Subcutaneous abdominal adipose tissue (tissue), 5 donors: ENCODE measurements around the gene PGAM5.

Experiments used
- H3K27ac ChIP-seq: one replicate; pipeline ENCODE4 v1.7.0; 2013; ENCODE audit warnings: low read depth, mild to moderate bottlenecking, inconsistent platforms, low read length, moderate library complexity
- H3K27me3 ChIP-seq, 5 donors: one replicate each; pipeline ENCODE4 v1.7.0; 2013; ENCODE audit warnings: low read length in 5 of 5, inconsistent platforms in 1 of 5; ENCODE audit not compliant: control insufficient read depth in 5 of 5, insufficient read depth in 4 of 5
- H3K36me3 ChIP-seq, 5 donors: one replicate each; pipeline ENCODE4 v1.7.0; 2013; ENCODE audit warnings: low read length in 5 of 5; ENCODE audit not compliant: control insufficient read depth in 5 of 5, insufficient read depth in 5 of 5
- H3K4me1 ChIP-seq, 5 donors: one replicate each; pipeline ENCODE4 v1.7.0; 2013; ENCODE audit warnings: low read length in 5 of 5, mild to moderate bottlenecking in 3 of 5, moderate library complexity in 1 of 5; ENCODE audit not compliant: control insufficient read depth in 5 of 5, insufficient read depth in 5 of 5
- H3K4me3 ChIP-seq, 5 donors: one replicate each; pipeline ENCODE4 v1.7.0; 2013; ENCODE audit warnings: low read length in 5 of 5, low read depth in 1 of 5
- H3K9ac ChIP-seq, 5 donors: one replicate each; pipeline ENCODE4 v1.7.0; 2013; ENCODE audit warnings: low read length in 5 of 5, mild to moderate bottlenecking in 4 of 5, moderate library complexity in 3 of 5
- H3K9me3 ChIP-seq, 5 donors: one replicate each; pipeline ENCODE4 v1.7.0; 2013; ENCODE audit warnings: low read length in 5 of 5; ENCODE audit not compliant: control insufficient read depth in 5 of 5
- donor health status: healthy.
- donor health status: healthy.
- donor health status: healthy.
- donor health status: healthy.
- donor health status: healthy.

PGAM5 gene

GRCh38 chr12:132761032-132761920 is 50.6 kb downstream of the PGAM5 start, which contains the start of gene ANKLE2:
ANKLE2 (minus strand) TSS chr12:132761832; CDS start chr12:132761798, 34 bp downstream.
- peaks cover 5 to 28% (median 25%) of the 10 kb centered on the region in 5 donors for H3K4me1 ChIP-seq
- H3K27me3 ChIP-seq: no peaks in the 10 kb centered on the region
- no peaks in the 10 kb centered on the region for H3K9me3 ChIP-seq
- H3K36me3 ChIP-seq: peaks cover 0 to 20% (median 0%) of the 10 kb centered on the region in 5 donors
- peak within 1 kb of the TSS; percentile 75 to 92 (median 80) for H3K4me3 ChIP-seq
- peak within 1 kb of the TSS; percentile 65 to 93 (median 90) for H3K9ac ChIP-seq
- H3K27ac ChIP-seq: peak within 1 kb of the TSS; percentile 95

GRCh38 chr12:132761921-132762583 is 51.4 kb downstream of the PGAM5 start:
- peaks cover 0 to 17% (median 0%) of the 10 kb centered on the region in 5 donors for H3K36me3 ChIP-seq
- H3K4me1 ChIP-seq: peaks cover 5 to 36% (median 30%) of the 10 kb centered on the region in 5 donors
- H3K27me3 ChIP-seq: no peaks in the 10 kb centered on the region
- peak overlapping the region; percentile 38 to 89 (median 78) for H3K9ac ChIP-seq
- H3K4me3 ChIP-seq: peak overlapping the region; percentile 55 to 75 (median 72)
- H3K27ac ChIP-seq: peak overlapping the region; percentile 95
- H3K9me3 ChIP-seq: no peaks in the 10 kb centered on the region

GRCh38 chr12:132764231-132764630 is 53.6 kb downstream of the PGAM5 start:
- Histone ChIP-seq H3K27me3 (no peaks in the 10 kb centered on the region), H3K9me3 (no peaks in the 10 kb centered on the region), H3K4me3 (no peak overlapping the region), H3K9ac (no peak overlapping the region), H3K36me3 (no peaks in the 10 kb centered on the region), H3K27ac (no peak overlapping the region), H3K4me1 (peaks cover 5 to 54% (median 39%) of the 10 kb centered on the region in 5 donors)

- H3K27ac ChIP-seq: no peak overlapping the region
- no peak overlapping the region for H3K9ac ChIP-seq
Measured at GRCh38 chr12:132765361-132765760, 54.7 kb downstream of the PGAM5 start.

GRCh38 chr12:132766380-132767085 is 55.9 kb downstream of the PGAM5 start:
- no peaks in the 10 kb centered on the region for H3K27me3 ChIP-seq
- H3K4me1 ChIP-seq: peaks cover 0 to 42% (median 29%) of the 10 kb centered on the region in 5 donors
- peaks cover 0 to 12% (median 7%) of the 10 kb centered on the region in 5 donors for H3K36me3 ChIP-seq
- H3K4me3 ChIP-seq: peak overlapping the region in 2 of 5 donors; percentile 22 to 46
- H3K9ac ChIP-seq: peak overlapping the region in 1 of 5 donors; percentile 20
- no peak overlapping the region for H3K27ac ChIP-seq
- H3K9me3 ChIP-seq: no peaks in the 10 kb centered on the region

More at GRCh38 chr12:132765361-132765760, 54.7 kb downstream of the PGAM5 start:
- Histone ChIP-seq H3K9me3 (no peaks in the 10 kb centered on the region), H3K4me1 (peaks cover under 1 to 47% (median 36%) of the 10 kb centered on the region in 5 donors), H3K4me3 (no peak overlapping the region), H3K36me3 (peaks cover 0 to 6% (median 3%) of the 10 kb centered on the region in 5 donors), H3K27me3 (no peaks in the 10 kb centered on the region)

- Histone ChIP-seq H3K27ac (no peak overlapping the region), H3K9me3 (no peaks in the 10 kb centered on the region), H3K27me3 (no peaks in the 10 kb centered on the region), H3K4me1 (peaks cover 0 to 36% (median 23%) of the 10 kb centered on the region in 5 donors), H3K4me3 (no peak overlapping the region), H3K36me3 (peaks cover 0 to 59% (median 54%) of the 10 kb centered on the region in 5 donors), H3K9ac (no peak overlapping the region)
Measured at GRCh38 chr12:132771126-132771838, 60.6 kb downstream of the PGAM5 start.
